Stomach (tissue), 4 donors: Measurements from ENCODE around the gene ITPR2.

Experiments
- CTCF ChIP-seq, 7 experiments: fragments of 450-650 bp in 4 of 7; fragments of 200-600 bp in 3 of 7; sonication (generic) in 3 of 7; IDR thresholded peaks; one replicate each; pipeline ENCODE4 v1.5.1; 2016 to 2019; ENCODE audit warnings: antibody characterized with exemption in 7 of 7, control low read depth in 2 of 7, mild to moderate bottlenecking in 1 of 7
- POLR2A ChIP-seq, 4 donors: fragments of 450-650 bp; IDR thresholded peaks; one replicate each; pipeline ENCODE4 v1.6.1; 2016; ENCODE audit warnings: antibody characterized with exemption in 4 of 4, control low read depth in 2 of 4, mild to moderate bottlenecking in 1 of 4, moderate library complexity in 1 of 4

GRCh38 chr12:26692407-26692806, 140.6 kb downstream of the ITPR2 start:
- TF ChIP-seq POLR2A (IDR thresholded peaks at IDR 0.05), result no peak
- TF ChIP-seq CTCF (IDR thresholded peaks at IDR 0.05), result no peak
